ENCODE results near the gene NPHP1. TPM values are rescaled to one million over a fixed set of nuclear protein-coding genes. Genes with fewer than 3 reads are reported as not detected.
"Not testable (repeated sequence)": the region's sequence is repeated elsewhere in the genome, so short reads cannot be mapped to it uniquely, and the experiment has no call there.

The NPHP1 gene
- total RNA-seq, 1 donor = 11.9 TPM

DNA sequence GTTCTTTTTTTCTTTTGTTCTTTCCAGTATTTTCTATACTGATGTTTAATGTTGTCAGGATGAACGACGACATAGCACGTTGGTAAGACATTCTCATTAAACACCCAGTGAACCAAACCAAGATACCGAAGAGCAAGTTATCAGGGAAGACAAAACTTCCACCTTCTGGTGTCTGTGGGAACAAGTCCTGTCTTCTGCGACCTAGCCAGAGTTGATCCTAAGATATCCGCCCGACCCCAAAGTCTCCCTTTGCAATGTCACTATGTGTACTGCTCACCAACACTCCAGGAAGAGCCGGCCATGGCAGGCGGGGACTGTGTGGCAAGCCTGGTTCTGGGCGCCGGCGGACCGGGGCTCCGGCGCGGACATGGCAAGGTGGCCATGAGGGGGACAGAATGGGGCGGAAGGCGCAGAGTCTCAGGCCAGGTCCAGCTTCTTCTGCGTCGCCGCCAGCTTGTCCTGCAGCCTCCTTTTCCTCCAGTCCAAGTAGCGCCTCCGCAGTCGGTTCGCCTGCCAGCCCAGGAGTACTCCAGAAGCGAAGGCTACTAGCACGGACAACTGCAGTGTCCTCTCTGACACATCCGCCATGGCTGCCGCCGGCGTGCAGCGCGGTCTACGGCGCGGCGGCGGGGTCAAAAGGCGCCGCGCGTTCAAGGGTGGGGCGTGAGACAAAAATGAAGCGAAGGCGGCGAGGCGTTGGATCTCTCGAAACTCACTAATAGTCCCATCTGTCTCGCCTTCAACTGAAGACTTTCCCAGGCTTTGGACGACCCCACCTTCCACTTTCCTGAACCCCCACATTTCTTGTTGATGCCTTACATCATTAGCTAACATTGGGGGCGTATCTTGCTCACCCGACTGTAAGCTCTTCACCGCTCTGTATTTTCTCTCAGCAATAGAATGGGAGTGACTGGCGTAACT, 7.4 kb upstream of the NPHP1 start, which contains the start of gene MTLN:
Gene MTLN (minus strand): TSS at position 610 of the 921 bp plus-strand sequence. CDS start 22 bp downstream, at position 588.
- TF ChIP-seq, protein P1, sequence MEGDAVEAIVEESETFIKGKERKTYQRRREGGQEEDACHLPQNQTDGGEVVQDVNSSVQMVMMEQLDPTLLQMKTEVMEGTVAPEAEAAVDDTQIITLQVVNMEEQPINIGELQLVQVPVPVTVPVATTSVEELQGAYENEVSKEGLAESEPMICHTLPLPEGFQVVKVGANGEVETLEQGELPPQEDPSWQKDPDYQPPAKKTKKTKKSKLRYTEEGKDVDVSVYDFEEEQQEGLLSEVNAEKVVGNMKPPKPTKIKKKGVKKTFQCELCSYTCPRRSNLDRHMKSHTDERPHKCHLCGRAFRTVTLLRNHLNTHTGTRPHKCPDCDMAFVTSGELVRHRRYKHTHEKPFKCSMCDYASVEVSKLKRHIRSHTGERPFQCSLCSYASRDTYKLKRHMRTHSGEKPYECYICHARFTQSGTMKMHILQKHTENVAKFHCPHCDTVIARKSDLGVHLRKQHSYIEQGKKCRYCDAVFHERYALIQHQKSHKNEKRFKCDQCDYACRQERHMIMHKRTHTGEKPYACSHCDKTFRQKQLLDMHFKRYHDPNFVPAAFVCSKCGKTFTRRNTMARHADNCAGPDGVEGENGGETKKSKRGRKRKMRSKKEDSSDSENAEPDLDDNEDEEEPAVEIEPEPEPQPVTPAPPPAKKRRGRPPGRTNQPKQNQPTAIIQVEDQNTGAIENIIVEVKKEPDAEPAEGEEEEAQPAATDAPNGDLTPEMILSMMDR (IDR thresholded peaks at IDR 0.05; ENCODE audit: insufficient read depth, low read length) = no peak
- peak within 1 kb of the TSS; percentile 84 for H3K4me3 ChIP-seq (ENCODE audit: low read depth, low read length)
- DNase-seq (ENCODE audit: low read depth) = peak; percentile 65

DNA sequence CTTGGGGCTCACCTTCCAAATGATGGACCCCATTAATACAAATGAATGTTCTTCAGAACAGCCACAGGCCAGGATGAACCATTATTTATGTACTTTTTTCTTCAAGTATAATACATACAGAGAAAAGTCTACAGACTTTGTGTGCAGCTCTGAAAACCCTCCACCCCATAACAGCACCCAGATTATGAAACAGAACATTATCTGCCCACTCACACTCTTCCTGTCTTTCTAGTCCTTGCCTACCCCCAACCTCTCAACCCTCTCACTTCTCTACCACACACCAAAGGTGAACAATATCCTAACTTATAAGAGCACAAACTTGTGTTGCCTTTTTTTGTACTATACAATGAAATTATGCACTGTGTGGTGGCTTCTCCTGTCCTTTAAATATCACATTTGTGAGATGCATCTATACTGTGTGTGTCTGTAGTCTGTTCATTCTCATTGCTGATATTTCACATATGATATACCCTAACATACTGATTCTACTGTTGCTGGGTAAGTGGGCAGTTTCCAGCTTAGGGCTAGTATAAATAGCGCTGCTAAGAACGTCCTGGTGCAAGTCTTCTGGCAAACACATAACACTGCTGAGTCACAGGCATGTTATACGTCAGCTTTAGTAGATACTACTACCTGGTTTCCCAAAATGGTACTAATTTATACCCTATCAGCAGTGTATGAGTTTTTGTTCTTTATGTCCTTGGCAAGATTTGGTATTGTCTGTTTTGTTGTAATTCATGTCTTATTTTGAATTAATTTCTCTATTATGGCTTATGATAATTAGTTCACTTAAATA, 1.0 kb upstream of the NPHP1 start:
- H3K4me3 ChIP-seq (ENCODE audit: low read depth, low read length) = no peak overlapping the region
- TF ChIP-seq, protein P1 (IDR thresholded peaks at IDR 0.05; ENCODE audit: insufficient read depth, low read length) = no peak
- DNase-seq (ENCODE audit: low read depth) = peak; percentile 24

DNA sequence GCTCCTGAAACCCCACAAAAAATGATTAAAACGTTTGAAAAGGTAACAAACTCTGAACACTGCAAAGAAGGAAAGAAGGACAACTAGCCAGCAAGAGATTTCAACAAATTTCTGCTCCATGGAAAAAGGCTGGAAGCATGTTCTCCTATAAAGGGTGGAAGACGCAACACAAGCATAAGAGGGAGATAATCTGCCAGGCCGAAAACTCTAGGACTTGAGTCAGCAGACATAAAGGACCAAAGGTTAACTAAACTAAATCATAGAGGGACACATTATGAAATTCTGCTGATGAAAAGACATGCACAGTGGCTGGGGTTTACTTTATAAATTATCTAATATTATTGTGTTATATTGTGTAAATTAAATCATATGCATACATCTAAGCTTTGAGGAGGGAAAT, 6.8 kb downstream of the NPHP1 start:
- H3K4me3 ChIP-seq (ENCODE audit: low read depth, low read length) = no peak overlapping the region
- TF ChIP-seq, protein P1 (IDR thresholded peaks at IDR 0.05; ENCODE audit: insufficient read depth, low read length) = no peak
- no peak for DNase-seq (ENCODE audit: low read depth)

DNA sequence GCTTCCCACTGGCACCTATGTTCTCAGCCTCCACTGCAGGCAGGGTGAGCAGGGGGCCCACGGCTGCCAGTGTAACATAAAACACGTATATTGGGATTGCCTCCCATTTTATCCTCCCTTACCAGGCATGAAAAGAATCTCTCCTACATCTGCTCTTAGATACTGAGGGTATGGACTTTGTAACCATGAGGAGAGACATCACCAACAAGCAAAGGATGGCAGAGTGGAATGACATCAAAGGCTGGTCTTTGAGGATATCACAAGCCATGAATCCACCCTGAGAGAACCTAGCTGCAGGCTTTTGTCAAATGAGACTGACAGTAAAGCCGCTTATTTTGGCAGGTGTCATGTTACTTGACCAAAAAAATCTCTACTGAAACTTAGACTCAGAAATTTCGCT, 7.4 kb downstream of the NPHP1 start:
- H3K4me3 ChIP-seq (ENCODE audit: low read depth, low read length) = no peak overlapping the region
- TF ChIP-seq, protein P1 (IDR thresholded peaks at IDR 0.05; ENCODE audit: insufficient read depth, low read length) = no peak
- DNase-seq (ENCODE audit: low read depth) = no peak

DNA sequence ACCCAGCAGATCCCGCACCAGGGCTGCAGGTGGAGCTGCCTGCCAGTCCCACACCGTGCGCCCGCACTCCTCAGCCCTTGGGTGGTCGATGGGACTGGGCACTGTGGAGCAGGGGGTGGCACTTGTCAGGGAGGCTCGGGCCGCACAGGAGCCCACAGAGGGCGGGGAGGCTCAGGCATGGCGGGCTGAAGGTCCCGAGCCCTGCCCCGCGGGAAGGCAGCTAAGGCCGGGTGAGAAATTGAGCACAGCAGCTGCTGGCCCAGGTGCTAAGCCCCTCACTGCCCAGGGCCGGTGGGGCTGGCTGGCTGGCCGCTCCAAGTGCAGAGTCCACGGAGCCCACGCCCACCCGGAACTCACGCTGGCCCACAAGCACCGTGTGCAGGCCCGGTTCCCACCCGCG, 14.6 kb downstream of the NPHP1 start:
- not testable (repeated sequence) for DNase-seq (ENCODE audit: low read depth); H3K4me3 ChIP-seq (ENCODE audit: low read depth, low read length)

DNA sequence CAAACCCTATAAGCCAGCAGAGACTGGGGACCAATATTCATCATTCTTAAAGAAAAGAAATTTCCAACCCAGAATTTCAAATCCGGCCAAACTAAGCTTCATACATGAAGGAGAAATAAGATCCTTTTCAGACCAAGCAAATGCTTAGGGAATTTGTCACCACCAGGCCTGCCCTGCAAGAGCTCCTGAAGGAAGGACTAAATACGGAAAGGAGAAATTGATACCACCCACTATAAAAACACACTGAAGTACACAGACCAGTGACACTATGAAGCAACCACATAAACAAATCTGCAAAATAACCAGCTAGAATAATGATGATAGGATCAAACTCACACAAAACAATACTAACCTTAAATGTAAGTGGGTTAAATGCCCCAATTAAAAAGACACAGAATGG, 22.4 kb downstream of the NPHP1 start:
- no peak overlapping the region for H3K4me3 ChIP-seq (ENCODE audit: low read depth, low read length)
- TF ChIP-seq, protein P1 (IDR thresholded peaks at IDR 0.05; ENCODE audit: insufficient read depth, low read length) = no peak
- no peak for DNase-seq (ENCODE audit: low read depth)

DNA sequence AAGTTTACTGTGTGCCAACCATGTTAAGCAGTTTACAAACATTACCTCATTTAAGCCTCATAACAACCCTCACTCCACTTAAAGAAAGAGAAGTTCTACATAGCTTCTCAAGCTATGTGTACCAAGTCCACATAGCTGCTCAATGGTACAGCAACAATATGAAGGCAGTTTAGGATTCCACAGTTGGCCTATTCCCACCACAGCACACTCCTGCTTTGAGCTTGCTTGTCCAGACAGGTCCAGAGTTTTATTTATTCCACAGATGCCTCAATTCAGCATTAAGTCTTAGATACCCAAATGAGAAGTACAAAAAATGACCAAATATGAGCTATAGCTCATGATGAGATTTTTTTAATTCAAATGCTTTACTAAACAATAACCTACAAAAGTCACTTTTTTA, 24.8 kb downstream of the NPHP1 start:
- DNase-seq (ENCODE audit: low read depth) = no peak
- TF ChIP-seq, protein P1 (IDR thresholded peaks at IDR 0.05; ENCODE audit: insufficient read depth, low read length) = no peak
- no peak overlapping the region for H3K4me3 ChIP-seq (ENCODE audit: low read depth, low read length)

Data from fibroblast of the aortic adventitia (primary cell).